Peyer's patch (tissue), 4 donors: ENCODE data around the gene SLC1A3.

ENCODE experiments used
- CTCF ChIP-seq, 6 experiments: fragments of 450-650 bp in 4 of 6; fragments of 200-600 bp in 2 of 6; sonication (generic) in 1 of 6; IDR thresholded peaks; one replicate each; pipeline ENCODE4 v1.5.1; 2017 to 2019; ENCODE audit warnings: antibody characterized with exemption in 6 of 6, mild to moderate bottlenecking in 3 of 6, moderate library complexity in 1 of 6
- POLR2A ChIP-seq, 2 donors: fragments of 450-650 bp; IDR thresholded peaks; one replicate each; pipeline ENCODE4 v1.5.1; 2017; ENCODE audit warnings: antibody characterized with exemption in 2 of 2, mild to moderate bottlenecking in 2 of 2, moderate library complexity in 2 of 2

- TF ChIP-seq POLR2A (IDR thresholded peaks at IDR 0.05) (no peak), CTCF (IDR thresholded peaks at IDR 0.05) (no peak)
Observed at GRCh38 chr5:36735891-36736290, 129.5 kb downstream of the SLC1A3 start.
